Prostate gland (tissue), 2 donors: ENCODE data around the gene RHBDL3. TPM values are rescaled to one million over a fixed set of nuclear protein-coding genes. Genes with fewer than 3 reads are reported as not detected.
"Not testable (repeated sequence)": the region's sequence is repeated elsewhere in the genome, so short reads cannot be mapped to it uniquely, and the experiment has no call there.

ENCODE experiments used
- DNase-seq: peaks from one replicate; pipeline ENCODE4 v3.0.0-alpha.2; 2019; ENCODE audit warnings: low spot score
- H3K27ac ChIP-seq, 2 donors: fragments of 200-600 bp; sonication (generic); 2 replicates each; pipeline ENCODE4 v1.5.1; 2017 to 2019
- H3K27me3 ChIP-seq: fragments of 200-600 bp; sonication (generic); replicated peaks from 2 replicates; pipeline ENCODE4 v1.5.1; 2019; ENCODE audit not compliant: insufficient read depth
- H3K36me3 ChIP-seq, 2 donors: fragments of 200-600 bp; sonication (generic); 1 replicate in 1 of 2; 2 replicates in 1 of 2; pipeline versions ENCODE4 v1.5.1 to v1.8.1; 2017 to 2019
- H3K4me1 ChIP-seq: fragments of 200-600 bp; sonication (generic); replicated peaks from 2 replicates; pipeline ENCODE4 v1.5.1; 2019
- H3K4me3 ChIP-seq, 2 donors: fragments of 200-600 bp; sonication (generic); 2 replicates each; pipeline ENCODE4 v1.5.1; 2017 to 2019
- H3K9me3 ChIP-seq: fragments of 200-600 bp; sonication (generic); 2 replicates; pipeline ENCODE4 v1.5.1; 2017
- CTCF ChIP-seq, 4 experiments: fragments of 200-600 bp in 2 of 4; fragments of 450-650 bp in 2 of 4; sonication (generic) in 2 of 4; IDR thresholded peaks; 1 replicate in 3 of 4; 2 replicates in 1 of 4; pipeline ENCODE4 v1.5.1; 2016 to 2019; ENCODE audit warnings: antibody characterized with exemption in 4 of 4, mild to moderate bottlenecking in 2 of 4, moderate library complexity in 2 of 4
- POLR2A ChIP-seq: fragments of 450-650 bp; IDR thresholded peaks from one replicate; pipeline ENCODE4 v1.6.1; 2016; ENCODE audit warnings: antibody characterized with exemption, mild to moderate bottlenecking
- POLR2AphosphoS5 ChIP-seq: sonication (generic); formaldehyde crosslinking; IDR thresholded peaks from one replicate; pipeline ENCODE4 v1.6.1; 2017; ENCODE audit warnings: antibody characterized with exemption
- WGBS: methylation state at CpG from one replicate; pipeline ENCODE4 v1.1.5; 2018; 5-methylcytosine and 5-hydroxymethylcytosine counted together
- intact Hi-C: fragments of 100-400 bp; cut with DNase I; formaldehyde crosslinking; loops from one replicate; pipeline ENCODE4 v1.14.2; 2022
- total RNA-seq, 2 donors: library from RNA; depleted of rRNA; stranded (reverse); fragments of >200 nt; gene quantifications; one replicate each; pipeline ENCODE4 v1.1.0, GENCODE V29; 2016

Gene RHBDL3
- total RNA-seq, 2 donors from 2014 or later = 0.77 to 2.7 TPM

- Histone ChIP-seq H3K4me1 (peaks cover 7% of the 10 kb centered on the region), H3K4me3 (peak within 1 kb of the TSS; percentile 55 to 95), H3K27ac (peak within 1 kb of the TSS; percentile 89 to 99), H3K27me3 (no peaks in the 10 kb centered on the region), H3K9me3 (no peaks in the 10 kb centered on the region), H3K36me3 (no peaks in the 10 kb centered on the region)
- WGBS = under 1% methylated on average over 47 of the region's 47 CpGs
- intact Hi-C loops = no loop called here
- peak; percentile 95 for DNase-seq
- TF ChIP-seq CTCF (IDR thresholded peaks at IDR 0.05) (peak in 1 of 4 experiments; percentile 14), POLR2A (peak; percentile 93), POLR2AphosphoS5 (peak; percentile 99)
These were observed 84.4 kb downstream of the RHBDL3 start, which contains the start of gene ZNF207 for GRCh38 chr17:32349854-32350665. Gene ZNF207 (plus strand): TSS chr17:32350157. CDS start chr17:32350286, 129 bp downstream.

GRCh38 chr17:32350666-32351418, 85.2 kb downstream of the RHBDL3 start:
- Histone ChIP-seq H3K4me3 (peak overlapping the region; percentile 55 to 95), H3K27ac (peak overlapping the region; percentile 89 to 99), H3K9me3 (no peaks in the 10 kb centered on the region), H3K4me1 (peaks cover 15% of the 10 kb centered on the region), H3K36me3 (no peaks in the 10 kb centered on the region), H3K27me3 (no peaks in the 10 kb centered on the region)
- intact Hi-C loops = no loop called here
- no peak for TF ChIP-seq POLR2A
- no peak for TF ChIP-seq POLR2AphosphoS5
- no peak for TF ChIP-seq CTCF (IDR thresholded peaks at IDR 0.05)
- WGBS = under 1% methylated on average over 20 of the region's 20 CpGs
- no peak for DNase-seq

GRCh38 chr17:32352734-32353133, 87.1 kb downstream of the RHBDL3 start:
- intact Hi-C loops, H3K9me3 ChIP-seq, H3K36me3 ChIP-seq, H3K27ac ChIP-seq, DNase-seq, H3K27me3 ChIP-seq: not testable (repeated sequence)
- peak overlapping the region in 1 of 2 donors; percentile 55 for H3K4me3 ChIP-seq
- peaks cover 15% of the 10 kb centered on the region for H3K4me1 ChIP-seq
- 89% methylated on average over 9 of the region's 9 CpGs for WGBS

GRCh38 chr17:32355649-32356377, 90.2 kb downstream of the RHBDL3 start:
- Histone ChIP-seq H3K4me3 (no peak overlapping the region), H3K27ac (no peak overlapping the region), H3K36me3 (peaks cover 0 to 15% of the 10 kb centered on the region in 2 donors), H3K27me3 (no peaks in the 10 kb centered on the region), H3K4me1 (peaks cover 15% of the 10 kb centered on the region), H3K9me3 (no peaks in the 10 kb centered on the region)
- 55% methylated on average over 6 of the region's 6 CpGs for WGBS
- TF ChIP-seq CTCF (IDR thresholded peaks at IDR 0.05) (no peak), POLR2AphosphoS5 (no peak), POLR2A (no peak)
- intact Hi-C loops = no loop called here
- no peak for DNase-seq

- peaks cover 0 to 15% of the 10 kb centered on the region in 2 donors for H3K36me3 ChIP-seq
- DNase-seq = no peak
- H3K4me1 ChIP-seq = peaks cover 15% of the 10 kb centered on the region
- H3K27ac ChIP-seq = no peak overlapping the region
- intact Hi-C loops = no loop called here
- no peak for TF ChIP-seq POLR2AphosphoS5
- no peak for TF ChIP-seq CTCF (IDR thresholded peaks at IDR 0.05)
- TF ChIP-seq POLR2A = no peak
- no peak overlapping the region for H3K4me3 ChIP-seq
- H3K27me3 ChIP-seq = no peaks in the 10 kb centered on the region
- H3K9me3 ChIP-seq = no peaks in the 10 kb centered on the region
- 83% methylated on average over 3 of the region's 3 CpGs for WGBS
These were observed 90.7 kb downstream of the RHBDL3 start for GRCh38 chr17:32356378-32356743.
